Measurements from ENCODE around the gene TCIRG1. TPM values are rescaled to one million over a fixed set of nuclear protein-coding genes. Genes with fewer than 3 reads are reported as not detected.

TCIRG1 gene
- total RNA-seq, 6 donors from 2014 or later, result 141 to 919 (median 287) TPM

DNA sequence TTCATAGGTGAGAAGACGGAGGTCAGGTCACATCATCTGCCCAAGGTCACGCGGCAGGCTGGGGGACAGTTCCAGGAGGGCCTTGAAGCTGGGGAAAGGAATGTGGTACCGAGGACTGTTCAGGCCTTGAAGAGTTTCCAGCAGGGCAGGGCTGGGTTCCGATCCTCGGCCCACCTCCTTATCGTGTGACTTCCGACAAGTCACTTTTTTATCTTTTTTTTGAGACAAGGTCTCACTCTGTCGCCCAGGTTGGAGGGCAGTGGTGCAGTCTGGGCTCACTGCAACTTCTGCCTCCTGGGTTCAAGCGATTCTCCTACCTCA lies 7.7 kb upstream of the TCIRG1 start:
- H3K27ac ChIP-seq, result peak overlapping the region; percentile 86 to 92 (median 90)
- H3K4me3 ChIP-seq, result peak overlapping the region; percentile 70 to 90 (median 85)
- 16 to 18% methylated on average over 8 to 10 of the region's 10 CpGs for WGBS, 2 donors
- H3K4me1 ChIP-seq, result peaks cover 16 to 50% (median 25%) of the 10 kb centered on the region in 4 donors
- ATAC-seq (ENCODE audit: low FRiP score in 2 of 2) (peak; percentile 26 to 28), DNase-seq (no peak)
- TF ChIP-seq, protein P1, sequence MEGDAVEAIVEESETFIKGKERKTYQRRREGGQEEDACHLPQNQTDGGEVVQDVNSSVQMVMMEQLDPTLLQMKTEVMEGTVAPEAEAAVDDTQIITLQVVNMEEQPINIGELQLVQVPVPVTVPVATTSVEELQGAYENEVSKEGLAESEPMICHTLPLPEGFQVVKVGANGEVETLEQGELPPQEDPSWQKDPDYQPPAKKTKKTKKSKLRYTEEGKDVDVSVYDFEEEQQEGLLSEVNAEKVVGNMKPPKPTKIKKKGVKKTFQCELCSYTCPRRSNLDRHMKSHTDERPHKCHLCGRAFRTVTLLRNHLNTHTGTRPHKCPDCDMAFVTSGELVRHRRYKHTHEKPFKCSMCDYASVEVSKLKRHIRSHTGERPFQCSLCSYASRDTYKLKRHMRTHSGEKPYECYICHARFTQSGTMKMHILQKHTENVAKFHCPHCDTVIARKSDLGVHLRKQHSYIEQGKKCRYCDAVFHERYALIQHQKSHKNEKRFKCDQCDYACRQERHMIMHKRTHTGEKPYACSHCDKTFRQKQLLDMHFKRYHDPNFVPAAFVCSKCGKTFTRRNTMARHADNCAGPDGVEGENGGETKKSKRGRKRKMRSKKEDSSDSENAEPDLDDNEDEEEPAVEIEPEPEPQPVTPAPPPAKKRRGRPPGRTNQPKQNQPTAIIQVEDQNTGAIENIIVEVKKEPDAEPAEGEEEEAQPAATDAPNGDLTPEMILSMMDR (IDR thresholded peaks at IDR 0.05), result no peak
- TF ChIP-seq POLR2A (IDR thresholded peaks at IDR 0.05) (no peak), EP300 (IDR thresholded peaks at IDR 0.05) (no peak), POLR2AphosphoS5 (IDR thresholded peaks at IDR 0.05) (no peak)
- no peaks in the 10 kb centered on the region for H3K27me3 ChIP-seq
- H3K9me3 ChIP-seq, result no peaks in the 10 kb centered on the region
- H3K36me3 ChIP-seq, result peaks cover 0 to 40% (median 22%) of the 10 kb centered on the region in 4 donors

DNA sequence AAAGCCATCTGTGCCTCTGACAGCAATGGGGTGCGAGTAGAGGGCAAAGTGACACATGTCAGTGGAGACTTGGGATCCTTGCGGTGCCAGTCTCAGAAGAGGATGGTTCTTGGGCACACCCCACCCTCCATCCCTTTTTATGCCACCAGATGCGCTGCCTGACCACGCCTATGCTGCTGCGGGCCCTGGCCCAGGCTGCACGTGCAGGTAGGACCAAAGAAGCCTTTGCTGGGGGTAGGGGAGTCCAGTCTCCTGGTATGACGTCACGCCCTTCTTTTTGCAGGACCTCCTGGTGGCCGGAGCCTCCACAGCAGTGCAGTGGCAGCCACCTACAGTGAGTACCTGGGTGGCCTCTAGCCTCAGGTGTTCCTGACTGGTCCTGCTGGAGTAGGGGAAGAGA lies 6.8 kb upstream of the TCIRG1 start:
- Histone ChIP-seq H3K4me1 (peaks cover 25 to 59% (median 34%) of the 10 kb centered on the region in 4 donors), H3K9me3 (no peaks in the 10 kb centered on the region), H3K4me3 (no peak overlapping the region), H3K27me3 (no peaks in the 10 kb centered on the region), H3K36me3 (peaks cover 0 to 34% (median 18%) of the 10 kb centered on the region in 4 donors), H3K27ac (peak overlapping the region in 2 of 4 donors; percentile 1 to 4)
- TF ChIP-seq EP300 (IDR thresholded peaks at IDR 0.05), result no peak
- TF ChIP-seq, protein P1 (IDR thresholded peaks at IDR 0.05), result no peak
- TF ChIP-seq POLR2AphosphoS5 (IDR thresholded peaks at IDR 0.05), result no peak
- TF ChIP-seq POLR2A (IDR thresholded peaks at IDR 0.05), result no peak
- DNase-seq, result peak in 1 of 2 donors; percentile 61
- 89% methylated on average over 7 to 8 of the region's 9 CpGs for WGBS, 2 donors
- no peak for ATAC-seq (ENCODE audit: low FRiP score in 2 of 2)

DNA sequence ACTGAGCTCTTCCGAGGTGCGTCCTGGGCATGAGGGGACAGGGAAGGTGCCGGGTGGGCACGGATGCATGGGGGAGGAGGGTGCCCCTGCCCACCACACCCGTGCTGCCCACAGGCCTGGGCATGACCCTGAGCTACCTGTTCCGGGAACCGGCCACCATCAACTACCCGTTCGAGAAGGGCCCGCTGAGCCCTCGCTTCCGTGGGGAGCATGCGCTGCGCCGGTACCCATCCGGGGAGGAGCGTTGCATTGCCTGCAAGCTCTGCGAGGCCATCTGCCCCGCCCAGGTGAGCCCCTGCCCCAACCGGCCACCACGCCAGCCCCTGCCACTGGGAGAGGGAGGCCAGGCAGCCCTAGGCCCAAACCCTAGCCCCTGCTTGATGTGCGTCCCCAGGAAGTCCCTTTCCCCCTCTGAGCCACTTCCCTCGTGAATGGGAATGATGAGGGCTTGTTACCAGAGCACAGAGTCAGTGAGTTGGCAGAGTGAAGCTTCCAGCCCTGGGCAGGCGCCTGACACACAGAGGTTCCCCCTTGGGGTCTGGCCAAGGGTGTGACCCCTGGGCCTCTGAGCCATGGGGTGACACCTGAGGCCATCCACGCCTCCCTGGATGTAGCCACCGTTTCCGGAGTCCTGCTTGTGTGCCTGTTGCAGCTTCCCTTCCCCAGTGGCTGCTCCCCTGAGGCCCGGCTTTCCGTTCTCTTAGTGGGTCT lies 5.7 kb upstream of the TCIRG1 start:
- H3K9me3 ChIP-seq, result no peaks in the 10 kb centered on the region
- TF ChIP-seq EP300 (IDR thresholded peaks at IDR 0.05), result no peak
- TF ChIP-seq POLR2A (IDR thresholded peaks at IDR 0.05), result no peak
- no peak for TF ChIP-seq POLR2AphosphoS5 (IDR thresholded peaks at IDR 0.05)
- TF ChIP-seq, protein P1 (IDR thresholded peaks at IDR 0.05), result no peak
- no peaks in the 10 kb centered on the region for H3K27me3 ChIP-seq
- H3K4me3 ChIP-seq, result no peak overlapping the region
- peak overlapping the region in 3 of 4 donors; percentile 30 to 58 (median 42) for H3K27ac ChIP-seq
- whole genome bisulfite sequencing, 2 donors, result 86 to 93% methylated on average over 7 to 28 of the region's 29 CpGs
- DNase-seq, result peak in 1 of 2 donors; percentile 78
- H3K36me3 ChIP-seq, result peaks cover 0 to 22% (median 10%) of the 10 kb centered on the region in 4 donors
- peaks cover 37 to 71% (median 45%) of the 10 kb centered on the region in 4 donors for H3K4me1 ChIP-seq
- ATAC-seq (ENCODE audit: low FRiP score in 2 of 2), result no peak

DNA sequence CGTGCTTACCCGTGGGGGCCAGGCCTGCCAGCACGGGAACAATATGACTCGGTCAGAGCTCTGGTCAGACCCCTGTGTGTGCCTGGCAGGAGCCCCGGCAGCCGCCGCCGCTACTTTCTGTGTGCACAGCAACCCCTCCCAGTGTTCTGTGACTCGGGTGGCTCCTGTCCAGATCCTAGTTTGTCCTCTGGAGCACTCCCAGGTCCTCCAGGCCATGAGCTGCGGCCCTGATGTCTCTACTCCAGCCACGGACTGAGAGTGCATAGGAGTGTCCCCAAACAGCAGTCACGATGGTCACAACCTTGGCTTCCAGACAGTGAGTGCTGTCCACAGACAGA lies 5.1 kb upstream of the TCIRG1 start:
- H3K27ac ChIP-seq, result peak overlapping the region in 3 of 4 donors; percentile 30 to 58 (median 42)
- H3K4me3 ChIP-seq, result no peak overlapping the region
- H3K27me3 ChIP-seq, result no peaks in the 10 kb centered on the region
- peaks cover 42 to 76% (median 50%) of the 10 kb centered on the region in 4 donors for H3K4me1 ChIP-seq
- TF ChIP-seq EP300 (IDR thresholded peaks at IDR 0.05) (no peak), POLR2A (IDR thresholded peaks at IDR 0.05) (no peak), POLR2AphosphoS5 (IDR thresholded peaks at IDR 0.05) (no peak)
- TF ChIP-seq, protein P1 (IDR thresholded peaks at IDR 0.05), result no peak
- DNase-seq, result peak; percentile 52 to 76
- H3K36me3 ChIP-seq, result peaks cover 0 to 22% (median 9%) of the 10 kb centered on the region in 4 donors
- no peaks in the 10 kb centered on the region for H3K9me3 ChIP-seq
- 80 to 91% methylated on average over 12 of the region's 12 CpGs for WGBS, 2 donors
- ATAC-seq (ENCODE audit: low FRiP score in 2 of 2), result no peak

All from upper lobe of left lung (tissue), 6 donors.